ENCODE measurements around the gene RNF212B.

Gene RNF212B

GRCh38 chr14:23294734-23295561 is 57.2 kb downstream of the RNF212B start (continued):
- TF ChIP-seq PRDM10 (tag by site-specific recombination; IDR thresholded peaks at IDR 0.05) = 0 out of 2 replicates have a peak, but pooled peaks have one; percentile 23
- no peak for TF ChIP-seq GLIS1 (tag by site-specific recombination; IDR thresholded peaks at IDR 0.05)
- TF ChIP-seq ZNF280C (tag by site-specific recombination; IDR thresholded peaks at IDR 0.05) = no peak
- TF ChIP-seq ZBTB7A (tag by site-specific recombination; IDR thresholded peaks at IDR 0.05; ENCODE audit: low read depth) = no peak
- no peak for TF ChIP-seq ZSCAN4 (tag by site-specific recombination; IDR thresholded peaks at IDR 0.05)
- no peak for TF ChIP-seq ZNF596 (tag by site-specific recombination; IDR thresholded peaks at IDR 0.05)
- no peak for TF ChIP-seq ZNF792 (tag by site-specific recombination; IDR thresholded peaks at IDR 0.05)
- no peak for TF ChIP-seq ZNF544 (tag by site-specific recombination; IDR thresholded peaks at IDR 0.05)
- TF ChIP-seq OSR2 (tag by site-specific recombination; IDR thresholded peaks at IDR 0.05) = no peak
- TF ChIP-seq ZNF274 (IDR thresholded peaks at IDR 0.05; ENCODE audit: low read length) = no peak
- TF ChIP-seq ZNF274 (tag by site-specific recombination; IDR thresholded peaks at IDR 0.05; ENCODE audit: borderline replicate concordance) = no peak
- peak; percentile 18; the same call in 1 of the 2 replicates for TF ChIP-seq SP3 (tag by site-specific recombination; IDR thresholded peaks at IDR 0.05)
- no peak for TF ChIP-seq ZNF488 (tag by site-specific recombination; IDR thresholded peaks at IDR 0.05)
- no peak for TF ChIP-seq ZNF138 (tag by site-specific recombination; IDR thresholded peaks at IDR 0.05; ENCODE audit: borderline replicate concordance)
- TF ChIP-seq ZNF214 (tag by site-specific recombination; IDR thresholded peaks at IDR 0.05; ENCODE audit: borderline replicate concordance) = no peak
- no peak for TF ChIP-seq SETDB1 (IDR thresholded peaks at IDR 0.05; ENCODE audit: insufficient read length, low read length)
- TF ChIP-seq ZEB2 (tag by site-specific recombination; IDR thresholded peaks at IDR 0.05) = peak; percentile 55
- TF ChIP-seq ZNF560 (tag by site-specific recombination; IDR thresholded peaks at IDR 0.05; ENCODE audit: borderline replicate concordance) = no peak
- no peak for TF ChIP-seq AEBP2 (tag by site-specific recombination; IDR thresholded peaks at IDR 0.05; ENCODE audit: borderline replicate concordance)
- TF ChIP-seq ZFP69B (tag by site-specific recombination; IDR thresholded peaks at IDR 0.05) = 0 out of 2 replicates have a peak, but pooled peaks have one; percentile 44
- TF ChIP-seq ZNF449 (tag by site-specific recombination; IDR thresholded peaks at IDR 0.05) = no peak
- TF ChIP-seq ZNF223 (tag by site-specific recombination; IDR thresholded peaks at IDR 0.05) = no peak
- no peak for TF ChIP-seq BCL11B (tag by site-specific recombination; IDR thresholded peaks at IDR 0.05; ENCODE audit: low read depth)
- TF ChIP-seq ZNF645 (tag by site-specific recombination; IDR thresholded peaks at IDR 0.05) = no peak
- TF ChIP-seq ZNF239 (tag by site-specific recombination; IDR thresholded peaks at IDR 0.05) = no peak
- no peak for TF ChIP-seq ZBTB21 (tag by site-specific recombination; IDR thresholded peaks at IDR 0.05)
- no peak for TF ChIP-seq ZFP41 (tag by site-specific recombination; IDR thresholded peaks at IDR 0.05; ENCODE audit: borderline replicate concordance)

Measured in HEK293 (cell line).